ENCODE measurements around the gene DAB1.

GRCh38 chr1:57440096-57440495 lies 16.2 kb upstream of the DAB1 start:
- TF ChIP-seq, protein P1, sequence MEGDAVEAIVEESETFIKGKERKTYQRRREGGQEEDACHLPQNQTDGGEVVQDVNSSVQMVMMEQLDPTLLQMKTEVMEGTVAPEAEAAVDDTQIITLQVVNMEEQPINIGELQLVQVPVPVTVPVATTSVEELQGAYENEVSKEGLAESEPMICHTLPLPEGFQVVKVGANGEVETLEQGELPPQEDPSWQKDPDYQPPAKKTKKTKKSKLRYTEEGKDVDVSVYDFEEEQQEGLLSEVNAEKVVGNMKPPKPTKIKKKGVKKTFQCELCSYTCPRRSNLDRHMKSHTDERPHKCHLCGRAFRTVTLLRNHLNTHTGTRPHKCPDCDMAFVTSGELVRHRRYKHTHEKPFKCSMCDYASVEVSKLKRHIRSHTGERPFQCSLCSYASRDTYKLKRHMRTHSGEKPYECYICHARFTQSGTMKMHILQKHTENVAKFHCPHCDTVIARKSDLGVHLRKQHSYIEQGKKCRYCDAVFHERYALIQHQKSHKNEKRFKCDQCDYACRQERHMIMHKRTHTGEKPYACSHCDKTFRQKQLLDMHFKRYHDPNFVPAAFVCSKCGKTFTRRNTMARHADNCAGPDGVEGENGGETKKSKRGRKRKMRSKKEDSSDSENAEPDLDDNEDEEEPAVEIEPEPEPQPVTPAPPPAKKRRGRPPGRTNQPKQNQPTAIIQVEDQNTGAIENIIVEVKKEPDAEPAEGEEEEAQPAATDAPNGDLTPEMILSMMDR (IDR thresholded peaks at IDR 0.05; ENCODE audit: insufficient read depth, low read depth, low read length) = no peak
- TF ChIP-seq EZH2 (IDR thresholded peaks at IDR 0.05; ENCODE audit: insufficient read depth, low read length) = no peak

Measured in astrocyte (in vitro differentiated cells and primary cell).